ENCODE measurements around the gene CDK3.

The CDK3 gene

DNA sequence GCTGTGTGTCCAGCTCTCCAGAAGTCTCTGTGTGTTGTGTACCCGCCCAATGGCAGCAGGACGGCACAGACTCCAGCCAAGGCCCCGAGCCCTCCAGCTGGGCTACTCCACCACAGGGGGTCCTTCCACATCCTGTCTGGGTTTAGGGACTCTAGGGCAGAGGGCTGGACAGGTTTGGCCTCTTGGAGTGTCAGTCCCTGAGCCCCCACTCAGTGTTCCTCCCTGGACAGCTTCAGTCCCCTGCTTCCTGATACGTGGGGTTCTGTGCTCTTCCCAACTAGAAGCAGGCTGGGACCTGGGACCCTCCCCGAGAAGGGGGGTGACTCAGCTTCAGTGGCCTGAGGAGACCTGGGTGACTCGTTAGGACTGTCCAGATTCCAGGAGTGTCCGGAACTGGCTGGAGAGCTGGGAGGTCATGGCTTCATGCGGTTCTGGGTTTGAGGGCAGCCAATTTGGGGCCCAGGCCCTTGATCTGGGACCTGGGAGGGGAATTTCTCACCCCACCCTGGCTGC, 4.2 kb downstream of the CDK3 start:
- no peak for DNase-seq (ENCODE audit: insufficient read length, low spot score)
- FAIRE-seq, result no peak
- TF ChIP-seq POLR2A (IDR thresholded peaks at IDR 0.05; ENCODE audit: low read depth, low read length) (no peak), SPI1 (IDR thresholded peaks at IDR 0.05; ENCODE audit: low read depth, low read length) (no peak), TAF1 (IDR thresholded peaks at IDR 0.05; ENCODE audit: low read depth, low read length) (no peak), POLR2AphosphoS5 (IDR thresholded peaks at IDR 0.05; ENCODE audit: low read depth, low read length) (no peak), POU2F2 (IDR thresholded peaks at IDR 0.05; ENCODE audit: low read depth, low read length) (no peak), PAX5 (IDR thresholded peaks at IDR 0.05; ENCODE audit: insufficient read depth, low read length, severe bottlenecking) (no peak)

DNA sequence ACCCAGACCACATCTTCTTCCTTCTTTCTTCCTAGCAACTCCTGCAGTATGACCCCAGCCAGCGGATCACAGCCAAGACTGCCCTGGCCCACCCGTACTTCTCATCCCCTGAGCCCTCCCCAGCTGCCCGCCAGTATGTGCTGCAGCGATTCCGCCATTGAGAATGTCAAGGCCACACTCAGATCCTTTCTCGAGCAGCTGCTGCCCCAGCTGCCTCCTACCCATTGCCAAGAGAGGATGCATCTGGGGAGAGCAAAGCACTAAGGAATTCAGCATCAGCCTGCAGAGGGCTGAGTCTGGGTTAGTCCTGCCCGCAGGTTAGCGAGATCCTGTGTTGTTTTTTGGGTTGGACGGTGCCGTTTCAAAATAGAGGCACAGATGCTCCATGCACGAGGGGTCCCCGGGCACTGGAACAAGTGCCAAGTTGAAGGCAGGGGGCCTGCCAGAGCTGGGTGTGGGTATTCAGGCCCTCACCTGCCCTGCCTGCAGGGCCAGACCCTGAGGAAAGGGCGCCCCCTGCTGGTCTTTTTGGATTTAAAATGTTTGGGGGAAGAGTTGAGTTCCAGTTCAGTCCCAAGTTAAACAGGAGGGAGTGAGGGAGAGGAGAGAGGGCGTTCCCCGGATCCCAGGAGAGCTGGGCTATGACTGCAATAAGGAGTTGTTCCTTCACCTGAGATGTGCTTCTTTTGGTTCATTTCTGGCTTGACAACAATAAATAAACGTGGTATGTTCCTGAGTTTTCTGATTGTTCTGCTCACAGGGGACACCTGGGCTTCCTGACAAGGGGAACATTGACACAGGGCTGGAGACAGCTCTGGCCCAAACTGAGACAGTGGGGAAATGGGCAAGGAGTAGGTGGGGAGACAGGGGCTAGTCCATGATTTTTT, 4.9 kb downstream of the CDK3 start:
- FAIRE-seq (no peak), DNase-seq (ENCODE audit: insufficient read length, low spot score) (peak; percentile 86)
- TF ChIP-seq TAF1 (IDR thresholded peaks at IDR 0.05; ENCODE audit: low read depth, low read length) (no peak), SPI1 (IDR thresholded peaks at IDR 0.05; ENCODE audit: low read depth, low read length) (no peak), POLR2A (IDR thresholded peaks at IDR 0.05; ENCODE audit: low read depth, low read length) (no peak), PAX5 (IDR thresholded peaks at IDR 0.05; ENCODE audit: insufficient read depth, low read length, severe bottlenecking) (no peak), POU2F2 (IDR thresholded peaks at IDR 0.05; ENCODE audit: low read depth, low read length) (no peak), POLR2AphosphoS5 (IDR thresholded peaks at IDR 0.05; ENCODE audit: low read depth, low read length) (no peak)

DNA sequence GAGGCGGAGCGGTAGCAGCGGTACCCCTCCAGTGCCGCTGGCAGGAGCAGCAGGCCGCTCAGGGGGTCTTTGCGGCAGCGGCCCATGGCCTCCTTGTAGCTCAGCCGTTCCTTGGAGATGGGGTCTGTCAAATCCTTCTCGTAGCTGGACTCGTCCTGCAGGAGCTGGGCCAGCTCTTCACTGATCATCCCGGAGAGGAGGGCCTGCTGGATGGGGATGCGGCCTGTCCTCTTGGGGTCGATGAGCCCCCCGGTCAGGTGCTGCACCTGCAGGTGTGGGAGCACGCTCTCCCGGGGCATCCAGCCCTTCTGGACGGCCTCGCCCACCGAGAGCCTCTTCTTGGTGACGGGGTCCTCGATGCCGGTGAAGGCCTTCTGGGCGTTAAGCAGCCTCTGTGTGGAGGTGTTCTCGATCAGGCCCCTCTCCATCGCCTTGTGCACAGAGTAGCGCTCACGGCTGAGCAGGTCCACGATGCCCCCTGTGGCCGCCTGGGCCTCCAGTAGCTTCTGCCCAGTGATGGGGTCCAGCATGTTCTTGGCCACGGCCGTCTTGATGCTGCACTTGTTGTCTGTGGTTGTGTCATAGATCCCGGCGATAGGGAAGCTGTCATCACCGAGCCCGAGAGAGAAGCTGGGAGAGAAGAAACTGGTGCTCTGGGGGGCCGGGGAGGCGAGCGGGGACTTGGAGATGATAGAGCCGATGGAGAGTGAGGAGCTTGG, 6.6 kb downstream of the CDK3 start:
- DNase-seq (ENCODE audit: insufficient read length, low spot score) (no peak), FAIRE-seq (no peak)
- no peak for TF ChIP-seq POLR2A (IDR thresholded peaks at IDR 0.05; ENCODE audit: low read depth, low read length)
- TF ChIP-seq PAX5 (IDR thresholded peaks at IDR 0.05; ENCODE audit: insufficient read depth, low read length, severe bottlenecking), result no peak
- TF ChIP-seq POU2F2 (IDR thresholded peaks at IDR 0.05; ENCODE audit: low read depth, low read length), result no peak
- TF ChIP-seq SPI1 (IDR thresholded peaks at IDR 0.05; ENCODE audit: low read depth, low read length), result no peak
- TF ChIP-seq POLR2AphosphoS5 (IDR thresholded peaks at IDR 0.05; ENCODE audit: low read depth, low read length), result no peak
- TF ChIP-seq TAF1 (IDR thresholded peaks at IDR 0.05; ENCODE audit: low read depth, low read length), result no peak

DNA sequence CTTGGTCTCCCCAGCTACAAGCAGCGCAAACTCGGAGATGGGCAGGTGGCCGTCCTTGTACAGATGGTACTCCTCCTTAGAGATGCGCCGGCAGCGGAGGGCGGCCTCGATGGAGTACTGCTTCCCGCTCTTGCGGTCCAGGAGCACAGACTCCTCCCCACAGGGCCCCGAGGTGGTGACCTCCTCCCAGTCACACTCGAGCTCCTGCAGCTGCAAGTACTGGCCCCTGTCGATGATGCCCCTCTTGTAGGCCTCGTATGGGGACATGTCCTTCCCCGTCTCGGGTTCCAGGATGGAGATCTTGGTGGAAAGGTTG, 7.2 kb downstream of the CDK3 start:
- TF ChIP-seq SPI1 (IDR thresholded peaks at IDR 0.05; ENCODE audit: low read depth, low read length), result no peak
- no peak for TF ChIP-seq POLR2A (IDR thresholded peaks at IDR 0.05; ENCODE audit: low read depth, low read length)
- TF ChIP-seq POU2F2 (IDR thresholded peaks at IDR 0.05; ENCODE audit: low read depth, low read length), result no peak
- no peak for TF ChIP-seq POLR2AphosphoS5 (IDR thresholded peaks at IDR 0.05; ENCODE audit: low read depth, low read length)
- TF ChIP-seq TAF1 (IDR thresholded peaks at IDR 0.05; ENCODE audit: low read depth, low read length), result no peak
- no peak for TF ChIP-seq PAX5 (IDR thresholded peaks at IDR 0.05; ENCODE audit: insufficient read depth, low read length, severe bottlenecking)
- FAIRE-seq (no peak), DNase-seq (ENCODE audit: insufficient read length, low spot score) (no peak)

DNA sequence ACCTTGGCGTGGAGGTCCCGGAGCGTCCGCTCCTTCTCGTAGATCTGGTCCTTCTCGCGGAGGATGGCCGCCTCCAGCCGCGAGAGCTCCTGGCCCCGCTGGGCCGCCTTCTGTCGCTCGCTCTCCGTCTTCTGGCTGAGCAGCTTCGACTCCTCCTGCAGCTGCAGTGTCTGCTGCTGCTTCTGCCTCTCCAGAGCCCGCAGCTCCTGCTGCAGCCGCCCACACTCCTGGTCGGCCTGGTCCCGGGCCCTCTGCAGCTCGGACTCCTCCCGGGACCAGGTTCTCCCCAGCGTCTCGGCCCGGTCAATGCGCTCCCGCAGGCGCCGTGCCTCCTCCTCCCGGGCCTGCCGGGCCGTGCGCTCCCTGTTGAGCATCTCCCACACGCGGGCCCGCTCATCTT, 7.6 kb downstream of the CDK3 start:
- no peak for FAIRE-seq
- DNase-seq (ENCODE audit: insufficient read length, low spot score), result no peak
- no peak for TF ChIP-seq POLR2AphosphoS5 (IDR thresholded peaks at IDR 0.05; ENCODE audit: low read depth, low read length)
- no peak for TF ChIP-seq SPI1 (IDR thresholded peaks at IDR 0.05; ENCODE audit: low read depth, low read length)
- no peak for TF ChIP-seq POU2F2 (IDR thresholded peaks at IDR 0.05; ENCODE audit: low read depth, low read length)
- TF ChIP-seq TAF1 (IDR thresholded peaks at IDR 0.05; ENCODE audit: low read depth, low read length), result no peak
- TF ChIP-seq POLR2A (IDR thresholded peaks at IDR 0.05; ENCODE audit: low read depth, low read length), result no peak
- TF ChIP-seq PAX5 (IDR thresholded peaks at IDR 0.05; ENCODE audit: insufficient read depth, low read length, severe bottlenecking), result no peak

DNA sequence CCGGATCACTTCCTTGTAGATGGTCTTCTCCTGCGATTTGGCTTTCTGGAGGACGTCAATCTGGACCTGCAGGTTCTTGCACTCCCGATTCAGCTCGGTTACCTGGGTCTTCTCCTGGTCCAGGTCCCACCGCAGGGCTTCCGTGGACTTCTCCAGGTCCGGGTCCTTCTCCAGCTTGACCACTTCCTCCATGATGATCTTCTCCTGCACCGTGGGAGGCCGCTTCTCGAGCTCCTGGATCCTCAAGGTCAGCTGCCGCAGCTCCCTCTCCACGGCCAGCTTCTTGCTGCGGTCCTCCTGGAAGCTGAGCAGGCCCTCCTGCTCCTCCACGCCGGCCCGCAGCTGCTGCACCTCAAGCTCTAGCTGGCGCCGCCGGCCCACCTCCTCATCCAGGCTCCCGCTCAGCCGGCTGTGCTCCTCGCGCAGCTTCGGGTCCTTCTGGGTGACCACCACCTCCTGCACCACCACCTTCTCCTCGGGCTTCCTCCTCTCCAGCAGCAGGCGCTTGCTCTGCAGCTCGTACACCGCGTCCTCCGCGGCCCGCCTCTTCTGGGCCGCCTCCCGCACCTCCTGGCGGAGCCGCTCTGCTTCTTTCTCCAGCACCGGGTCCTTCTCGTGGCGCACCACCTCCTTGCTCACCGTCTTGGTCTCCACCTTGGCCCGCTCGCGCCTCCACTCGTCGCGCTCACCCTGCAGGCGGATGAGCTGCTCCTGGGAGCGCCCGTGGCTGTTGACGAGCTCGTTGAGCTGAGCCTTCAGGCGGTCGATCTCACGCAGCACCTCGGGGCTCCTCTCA, 8.2 kb downstream of the CDK3 start:
- DNase-seq (ENCODE audit: insufficient read length, low spot score) (no peak), FAIRE-seq (no peak)
- no peak for TF ChIP-seq PAX5 (IDR thresholded peaks at IDR 0.05; ENCODE audit: insufficient read depth, low read length, severe bottlenecking)
- no peak for TF ChIP-seq POU2F2 (IDR thresholded peaks at IDR 0.05; ENCODE audit: low read depth, low read length)
- TF ChIP-seq POLR2AphosphoS5 (IDR thresholded peaks at IDR 0.05; ENCODE audit: low read depth, low read length), result no peak
- TF ChIP-seq TAF1 (IDR thresholded peaks at IDR 0.05; ENCODE audit: low read depth, low read length), result no peak
- TF ChIP-seq SPI1 (IDR thresholded peaks at IDR 0.05; ENCODE audit: low read depth, low read length), result no peak
- no peak for TF ChIP-seq POLR2A (IDR thresholded peaks at IDR 0.05; ENCODE audit: low read depth, low read length)

DNA sequence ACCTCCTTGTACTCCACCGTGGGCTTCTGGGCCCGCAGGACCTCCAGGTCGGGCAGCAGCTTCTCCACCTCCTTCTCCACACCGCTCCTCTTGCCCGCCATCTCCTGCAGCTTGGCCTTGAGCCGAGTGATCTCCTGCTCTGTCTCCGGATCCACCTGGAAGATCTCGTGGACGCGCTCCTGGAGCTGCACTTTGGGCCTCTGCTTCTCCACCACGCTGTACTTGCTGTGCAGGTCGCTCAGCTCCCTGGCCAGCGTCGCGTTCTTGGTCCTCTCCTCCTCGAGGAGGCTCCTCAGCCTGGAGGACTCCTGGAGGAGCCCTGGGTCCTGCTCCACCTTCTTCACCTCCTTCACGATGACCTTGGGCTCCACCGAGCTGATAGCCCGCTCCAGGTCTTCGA, 8.8 kb downstream of the CDK3 start:
- DNase-seq (ENCODE audit: insufficient read length, low spot score) (no peak), FAIRE-seq (no peak)
- TF ChIP-seq TAF1 (IDR thresholded peaks at IDR 0.05; ENCODE audit: low read depth, low read length) (no peak), SPI1 (IDR thresholded peaks at IDR 0.05; ENCODE audit: low read depth, low read length) (no peak), POLR2AphosphoS5 (IDR thresholded peaks at IDR 0.05; ENCODE audit: low read depth, low read length) (no peak), POLR2A (IDR thresholded peaks at IDR 0.05; ENCODE audit: low read depth, low read length) (no peak), POU2F2 (IDR thresholded peaks at IDR 0.05; ENCODE audit: low read depth, low read length) (no peak), PAX5 (IDR thresholded peaks at IDR 0.05; ENCODE audit: insufficient read depth, low read length, severe bottlenecking) (no peak)

DNA sequence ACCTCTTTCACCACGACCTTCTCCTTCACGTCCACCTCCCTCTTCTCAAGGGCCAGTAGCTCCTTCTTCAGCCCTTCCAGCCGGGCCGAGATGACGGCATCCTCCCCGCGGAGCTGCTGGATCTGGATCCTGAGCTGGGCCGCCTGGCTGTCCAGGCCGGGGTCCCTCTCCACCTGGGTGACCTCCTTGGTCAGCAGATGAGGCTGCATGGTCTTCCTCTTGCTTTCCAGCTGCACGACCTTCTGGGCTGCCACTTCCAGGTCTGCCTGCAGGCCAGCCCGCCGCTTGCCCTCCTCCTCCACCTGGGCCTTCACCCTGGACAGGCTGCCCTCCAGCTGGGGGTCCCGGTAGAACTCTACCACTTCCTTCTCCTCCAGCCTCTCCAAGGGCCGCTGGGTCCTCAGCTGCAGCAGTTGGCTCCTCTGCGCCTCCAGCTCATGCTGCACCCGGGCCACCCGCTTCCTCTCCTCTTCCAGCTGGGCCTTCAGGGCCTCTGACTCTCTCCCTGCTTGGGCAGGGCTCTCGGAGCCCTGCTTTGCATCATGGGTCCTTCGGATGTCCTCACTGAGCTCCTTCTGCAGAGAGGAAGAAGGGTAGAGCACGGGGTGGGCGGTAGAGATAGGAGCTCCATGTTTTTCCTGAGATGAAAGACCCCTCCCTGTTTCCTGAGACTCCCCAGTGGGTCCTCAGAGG, 9.5 kb downstream of the CDK3 start:
- no peak for FAIRE-seq
- no peak for DNase-seq (ENCODE audit: insufficient read length, low spot score)
- no peak for TF ChIP-seq TAF1 (IDR thresholded peaks at IDR 0.05; ENCODE audit: low read depth, low read length)
- TF ChIP-seq POU2F2 (IDR thresholded peaks at IDR 0.05; ENCODE audit: low read depth, low read length), result no peak
- TF ChIP-seq POLR2AphosphoS5 (IDR thresholded peaks at IDR 0.05; ENCODE audit: low read depth, low read length), result no peak
- TF ChIP-seq SPI1 (IDR thresholded peaks at IDR 0.05; ENCODE audit: low read depth, low read length), result no peak
- TF ChIP-seq POLR2A (IDR thresholded peaks at IDR 0.05; ENCODE audit: low read depth, low read length), result no peak
- no peak for TF ChIP-seq PAX5 (IDR thresholded peaks at IDR 0.05; ENCODE audit: insufficient read depth, low read length, severe bottlenecking)
